Endothelial cell of umbilical vein (primary cell): Measurements from ENCODE around the gene TUBA4A. TPM values are rescaled to one million over a fixed set of nuclear protein-coding genes. Genes with fewer than 3 reads are reported as not detected.
A peak's percentile ranks its signal among the peaks of the same experiment; 100 is the strongest.

Source experiments
- BruUV-seq: library from RNA; stranded (reverse); fragments of 400-500 nt; replicated peaks from 2 replicates; lab custom pipeline; 2021; lab: Mats Ljungman, UMichigan
- CTCF ChIA-PET: fragments of 300-600, 350-600 bp; sonication (Branson Sonifier 250); formaldehyde crosslinking; loops from one replicate; lab custom pipeline; 2021; ENCODE audit warnings: antibody characterized with exemption, inconsistent platforms; lab: Charles Lee
- POLR2A ChIA-PET: fragments of 300-600, 350-600 bp; sonication (Branson Sonifier 250); formaldehyde crosslinking; loops from one replicate; lab custom pipeline; 2021; ENCODE audit warnings: antibody characterized with exemption, inconsistent platforms; lab: Charles Lee
- DNase-seq: peaks from one replicate; pipeline ENCODE4 v3.0.0-alpha.2; 2011; ENCODE audit warnings: low read depth, low spot score
- FAIRE-seq: peaks from 2 replicates; lab custom pipeline; 2011; peaks lifted over from hg19 to GRCh38; lab: Jason Lieb, UNC
- H2AFZ ChIP-seq: 2 replicates; pipeline ENCODE4 v1.6.0; 2012; ENCODE audit warnings: low read depth, low read length, control low read depth, inconsistent platforms
- H3K27ac ChIP-seq: 2 replicates; pipeline ENCODE4 v1.5.1; 2011; ENCODE audit warnings: low read depth, mild to moderate bottlenecking, control low read depth, low read length, moderate library complexity; ENCODE audit not compliant: insufficient read depth
- H3K27me3 ChIP-seq, 2 experiments: 2 replicates each; pipeline versions ENCODE4 v1.6.0 to v1.6.1; 2011; ENCODE audit warnings: low read length in 2 of 2, mixed read lengths in 1 of 2; ENCODE audit not compliant: control insufficient read depth in 2 of 2, insufficient read depth in 2 of 2
- H3K36me3 ChIP-seq, 2 experiments: 2 replicates in 1 of 2; 3 replicates in 1 of 2; pipeline ENCODE4 v1.5.1; 2011; ENCODE audit warnings: low read length in 2 of 2, mild to moderate bottlenecking in 1 of 2, moderate library complexity in 1 of 2; ENCODE audit not compliant: control insufficient read depth in 2 of 2, insufficient read depth in 2 of 2; ENCODE audit errors: extremely low read depth in 1 of 2
- H3K4me1 ChIP-seq: 3 replicates; pipeline ENCODE4 v1.5.1; 2011; ENCODE audit warnings: mild to moderate bottlenecking, low read length; ENCODE audit not compliant: control insufficient read depth, insufficient read depth; ENCODE audit errors: extremely low read depth
- H3K4me2 ChIP-seq: 2 replicates; pipeline ENCODE4 v1.6.1; 2011; ENCODE audit warnings: low read length, control low read depth, mixed read lengths; ENCODE audit not compliant: insufficient read depth
- H3K4me3 ChIP-seq, 3 experiments: fragments of 200-600 bp in 1 of 3; sonication (generic), shearing (Covaris generic) in 1 of 3; replicated peaks in 1 of 3; 2 replicates each; pipeline ENCODE4 v1.5.1; 2011 to 2016; ENCODE audit warnings: control low read depth in 3 of 3, low read length in 3 of 3, mild to moderate bottlenecking in 2 of 3, inconsistent platforms in 1 of 3, low read depth in 1 of 3, moderate library complexity in 1 of 3; ENCODE audit not compliant: insufficient read depth in 1 of 3
- H3K79me2 ChIP-seq: 2 replicates; pipeline ENCODE4 v1.6.0; 2012; ENCODE audit warnings: low read length, inconsistent platforms; ENCODE audit not compliant: control insufficient read depth, insufficient read depth
- H3K9ac ChIP-seq: replicated peaks from 2 replicates; pipeline ENCODE3; 2011; ENCODE audit warnings: low read length, control low read depth; ENCODE audit not compliant: insufficient read depth; ENCODE audit errors: extremely low read depth
- H3K9me1 ChIP-seq: replicated peaks from 3 replicates; pipeline ENCODE4 v1.6.0; 2011; ENCODE audit warnings: mild to moderate bottlenecking, low read length; ENCODE audit not compliant: control insufficient read depth, insufficient read depth; ENCODE audit errors: extremely low read depth
- H3K9me3 ChIP-seq: replicated peaks from 2 replicates; pipeline ENCODE4 v1.5.1; 2012; ENCODE audit warnings: low read length, inconsistent platforms; ENCODE audit not compliant: control insufficient read depth, insufficient read depth
- H4K20me1 ChIP-seq: replicated peaks from 2 replicates; pipeline ENCODE3; 2011; ENCODE audit warnings: mild to moderate bottlenecking, low read length; ENCODE audit not compliant: control insufficient read depth, insufficient read depth; ENCODE audit errors: extremely low read depth
- EZH2 ChIP-seq: IDR thresholded peaks from 2 replicates; pipeline ENCODE4 v1.6.1; 2012; ENCODE audit warnings: borderline replicate concordance, low read depth, mild to moderate bottlenecking, moderate library complexity, low read length, inconsistent platforms; ENCODE audit not compliant: severe bottlenecking
- JUN ChIP-seq: IDR thresholded peaks from 2 replicates; pipeline ENCODE4 v1.6.1; 2011; ENCODE audit warnings: borderline replicate concordance, low read depth; ENCODE audit not compliant: insufficient read length, insufficient read depth
- MYC ChIP-seq: IDR thresholded peaks from one replicate; pipeline ENCODE4 v1.6.1; 2011; ENCODE audit warnings: mild to moderate bottlenecking, low read depth, low read length
- POLR2A ChIP-seq: IDR thresholded peaks from 2 replicates; pipeline ENCODE4 v1.6.1; 2012; ENCODE audit warnings: low read depth, mild to moderate bottlenecking, control low read depth, low read length
- POLR2AphosphoS5 ChIP-seq: IDR thresholded peaks from 2 replicates; pipeline ENCODE4 v1.6.1; 2012; ENCODE audit warnings: low read depth, mild to moderate bottlenecking, control low read depth, low read length, moderate library complexity; ENCODE audit not compliant: insufficient read depth
- dilution Hi-C: fragments of 300-500 bp; cut with MboI; formaldehyde crosslinking; loops from one replicate; pipeline ENCODE4 v1.15.0; 2019; ENCODE audit warnings: low sequenced_read_pairs; ENCODE audit not compliant: extremely low pct_ligation_motif_present
- intact Hi-C: fragments of 100-400 bp; cut with micrococcal nuclease; formaldehyde crosslinking; loops from one replicate; pipeline ENCODE4 v1.10.0; 2022
- polyA plus RNA-seq, 4 experiments: library from polyadenylated mRNA; depleted of rRNA in 3 of 4; stranded (reverse) in 3 of 4; unstranded in 1 of 4; fragments of >200 nt; gene quantifications; 2 replicates each; pipeline versions ENCODE4 v1.2.1 to v1.2.3, GENCODE V29; 2011 to 2012; ENCODE audit warnings: missing spikeins in 1 of 4
- total RNA-seq: library from RNA; stranded (reverse); gene quantifications from 2 replicates; pipeline ENCODE4 v1.2.3, GENCODE V29; 2021
- TF ChIP-seq, protein P1 (sequence below), 2 donors: IDR thresholded peaks; 1 replicate in 1 of 2; 2 replicates in 1 of 2; pipeline ENCODE4 v1.5.1; 2011; ENCODE audit warnings: low read length in 2 of 2, mild to moderate bottlenecking in 2 of 2, moderate library complexity in 2 of 2, control low read depth in 1 of 2, inconsistent platforms in 1 of 2, low read depth in 1 of 2; ENCODE audit not compliant: insufficient read depth in 1 of 2; ENCODE audit errors: extremely low read depth in 1 of 2
- TF ChIP-seq, protein P2 (sequence below): IDR thresholded peaks from 2 replicates; pipeline ENCODE4 v1.6.1; 2011; ENCODE audit not compliant: insufficient read depth, insufficient read length

Gene TUBA4A
- total and polyA plus RNA-seq, 2 donors (not counting 3 experiments of a cell fraction or from before 2014, with no cell fraction given) = 16.5 to 24.8 TPM

DNA sequence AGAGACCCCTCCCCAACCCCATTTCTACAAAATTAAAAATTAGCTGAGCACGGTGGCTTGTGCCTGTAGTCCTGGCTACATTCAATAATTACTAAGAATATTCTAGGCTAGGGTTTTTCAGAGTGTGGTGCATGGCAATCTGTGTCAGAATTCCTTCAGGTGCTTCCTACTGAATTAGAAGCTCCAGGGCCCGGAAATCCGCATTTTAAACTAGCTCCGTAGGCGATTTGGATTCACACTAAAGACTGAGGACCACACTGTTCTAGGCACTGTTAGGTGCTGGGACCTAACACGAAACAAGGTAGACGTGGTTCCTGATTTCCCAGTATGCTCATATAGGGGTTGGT, 47.8 kb downstream of the TUBA4A start:
- Histone ChIP-seq H4K20me1 (no peaks in the 10 kb centered on the region), H2AFZ (peak overlapping the region; percentile 97), H3K4me2 (peak overlapping the region; percentile 90), H3K9me1 (no peaks in the 10 kb centered on the region), H3K4me1 (peaks cover 18% of the 10 kb centered on the region), H3K79me2 (no peaks in the 10 kb centered on the region), H3K9ac (peak overlapping the region; percentile 60), H3K27me3 (no peaks in the 10 kb centered on the region), H3K4me3 (peak overlapping the region; percentile 27 to 83 (median 73)), H3K9me3 (no peaks in the 10 kb centered on the region), H3K36me3 (peaks cover 0 to 7% of the 10 kb centered on the region in 2 experiments), H3K27ac (peak overlapping the region; percentile 25)
- intact Hi-C loops = loop anchor here (1.0 to 2.0 kb wide), 6 partner anchors 23 to 183 kb away; partner anchors contain the start of genes ANKZF1, ATG9A, DNAJB2 and GLB1L
- dilution Hi-C loops = no loop called here
- ChIA-PET POLR2A (interaction anchor here (0.7 kb wide), 1 partner anchor 30 kb away, joined by 3 read pairs; the partner anchor contains the start of gene CNPPD1), CTCF (interaction anchor here (1.0 to 3.1 kb wide), 10 partner anchors 9 to 176 kb away, joined by 3 to 14 read pairs (median 7); partner anchors contain the start of genes CNPPD1 and DNAJB2)
- FAIRE-seq (no peak), DNase-seq (no peak)
- BruUV-seq = no TSS peak
- no peak for TF ChIP-seq POLR2AphosphoS5
- TF ChIP-seq POLR2A = no peak
- no peak for TF ChIP-seq EZH2
- TF ChIP-seq, protein P1, sequence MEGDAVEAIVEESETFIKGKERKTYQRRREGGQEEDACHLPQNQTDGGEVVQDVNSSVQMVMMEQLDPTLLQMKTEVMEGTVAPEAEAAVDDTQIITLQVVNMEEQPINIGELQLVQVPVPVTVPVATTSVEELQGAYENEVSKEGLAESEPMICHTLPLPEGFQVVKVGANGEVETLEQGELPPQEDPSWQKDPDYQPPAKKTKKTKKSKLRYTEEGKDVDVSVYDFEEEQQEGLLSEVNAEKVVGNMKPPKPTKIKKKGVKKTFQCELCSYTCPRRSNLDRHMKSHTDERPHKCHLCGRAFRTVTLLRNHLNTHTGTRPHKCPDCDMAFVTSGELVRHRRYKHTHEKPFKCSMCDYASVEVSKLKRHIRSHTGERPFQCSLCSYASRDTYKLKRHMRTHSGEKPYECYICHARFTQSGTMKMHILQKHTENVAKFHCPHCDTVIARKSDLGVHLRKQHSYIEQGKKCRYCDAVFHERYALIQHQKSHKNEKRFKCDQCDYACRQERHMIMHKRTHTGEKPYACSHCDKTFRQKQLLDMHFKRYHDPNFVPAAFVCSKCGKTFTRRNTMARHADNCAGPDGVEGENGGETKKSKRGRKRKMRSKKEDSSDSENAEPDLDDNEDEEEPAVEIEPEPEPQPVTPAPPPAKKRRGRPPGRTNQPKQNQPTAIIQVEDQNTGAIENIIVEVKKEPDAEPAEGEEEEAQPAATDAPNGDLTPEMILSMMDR (IDR thresholded peaks at IDR 0.05; ENCODE audit: extremely low read depth in 1 of 2, insufficient read depth in 1 of 2, low read depth in 1 of 2, low read length in 2 of 2) = no peak
- no peak for TF ChIP-seq MYC
- TF ChIP-seq, protein P2, sequence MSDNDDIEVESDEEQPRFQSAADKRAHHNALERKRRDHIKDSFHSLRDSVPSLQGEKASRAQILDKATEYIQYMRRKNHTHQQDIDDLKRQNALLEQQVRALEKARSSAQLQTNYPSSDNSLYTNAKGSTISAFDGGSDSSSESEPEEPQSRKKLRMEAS = no peak
- TF ChIP-seq JUN = no peak
